Lower leg skin (tissue), 3 donors: Measurements from ENCODE around the gene PIKFYVE.

Experiments
- POLR2A ChIP-seq, 2 donors: fragments of 450-650 bp; IDR thresholded peaks; one replicate each; pipeline ENCODE4 v1.6.1; 2016 to 2017; ENCODE audit warnings: antibody characterized with exemption in 2 of 2, mild to moderate bottlenecking in 1 of 2, moderate library complexity in 1 of 2
- TF ChIP-seq, protein P1 (sequence below), 3 donors: fragments of 450-650 bp; IDR thresholded peaks; one replicate each; pipeline ENCODE4 v1.5.1; 2016; ENCODE audit warnings: antibody characterized with exemption in 3 of 3, mild to moderate bottlenecking in 3 of 3, moderate library complexity in 2 of 3

DNA sequence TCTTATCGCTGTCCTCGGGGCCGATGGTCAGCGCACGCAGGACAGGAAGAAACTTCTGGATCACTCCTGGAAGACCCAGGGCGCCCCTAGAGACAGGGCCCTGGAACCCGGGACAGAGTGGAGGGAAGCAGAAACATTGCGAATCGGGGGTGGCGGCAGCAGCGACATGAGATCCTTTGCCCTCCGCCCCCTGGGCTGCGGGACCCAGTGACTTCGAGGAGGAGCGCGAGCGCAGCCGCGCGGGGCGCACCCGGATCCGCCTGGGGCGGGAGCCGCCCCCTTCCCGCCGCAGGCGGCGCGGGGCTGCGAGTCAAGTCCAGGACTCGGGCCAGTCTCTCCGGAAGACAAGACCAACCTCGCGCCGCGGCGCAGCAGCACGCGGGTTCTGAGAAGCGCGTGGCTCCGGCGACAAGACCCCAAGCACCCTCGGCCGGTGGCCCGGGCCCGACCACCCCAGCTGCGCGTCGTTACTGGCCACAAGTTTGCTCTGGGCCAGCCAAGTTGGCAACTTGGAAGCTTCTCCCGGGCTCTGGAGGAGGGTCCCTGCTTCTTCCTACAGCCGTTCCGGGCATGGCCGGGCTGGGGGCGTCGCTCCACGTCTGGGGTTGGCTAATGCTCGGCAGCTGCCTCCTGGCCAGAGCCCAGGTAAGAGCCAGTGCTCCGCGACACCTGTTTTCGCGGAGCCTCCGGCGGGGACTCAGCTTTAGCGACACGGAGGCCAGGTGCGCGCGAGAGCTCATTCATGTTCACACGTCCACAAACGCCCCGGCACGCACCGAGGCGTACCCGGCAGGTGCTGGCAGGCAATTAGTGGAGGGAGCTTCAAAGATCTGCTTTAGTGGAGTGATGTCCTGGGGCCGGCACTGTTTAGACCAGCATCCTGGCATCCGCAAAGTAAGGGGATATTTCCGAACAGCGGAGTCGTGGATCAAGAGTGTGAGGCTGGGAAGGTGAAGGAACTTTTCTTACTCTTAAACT is 140.7 kb downstream of the PIKFYVE start, which contains the start of gene PTH2R:
- TF ChIP-seq, protein P1, sequence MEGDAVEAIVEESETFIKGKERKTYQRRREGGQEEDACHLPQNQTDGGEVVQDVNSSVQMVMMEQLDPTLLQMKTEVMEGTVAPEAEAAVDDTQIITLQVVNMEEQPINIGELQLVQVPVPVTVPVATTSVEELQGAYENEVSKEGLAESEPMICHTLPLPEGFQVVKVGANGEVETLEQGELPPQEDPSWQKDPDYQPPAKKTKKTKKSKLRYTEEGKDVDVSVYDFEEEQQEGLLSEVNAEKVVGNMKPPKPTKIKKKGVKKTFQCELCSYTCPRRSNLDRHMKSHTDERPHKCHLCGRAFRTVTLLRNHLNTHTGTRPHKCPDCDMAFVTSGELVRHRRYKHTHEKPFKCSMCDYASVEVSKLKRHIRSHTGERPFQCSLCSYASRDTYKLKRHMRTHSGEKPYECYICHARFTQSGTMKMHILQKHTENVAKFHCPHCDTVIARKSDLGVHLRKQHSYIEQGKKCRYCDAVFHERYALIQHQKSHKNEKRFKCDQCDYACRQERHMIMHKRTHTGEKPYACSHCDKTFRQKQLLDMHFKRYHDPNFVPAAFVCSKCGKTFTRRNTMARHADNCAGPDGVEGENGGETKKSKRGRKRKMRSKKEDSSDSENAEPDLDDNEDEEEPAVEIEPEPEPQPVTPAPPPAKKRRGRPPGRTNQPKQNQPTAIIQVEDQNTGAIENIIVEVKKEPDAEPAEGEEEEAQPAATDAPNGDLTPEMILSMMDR (IDR thresholded peaks at IDR 0.05): no peak
- no peak for TF ChIP-seq POLR2A (IDR thresholded peaks at IDR 0.05)
